Adrenal gland (tissue), 12 donors: Measurements from ENCODE around the gene ALG14. TPM values are rescaled to one million over a fixed set of nuclear protein-coding genes. Genes with fewer than 3 reads are reported as not detected.
"Not testable (repeated sequence)": the region's sequence is repeated elsewhere in the genome, so short reads cannot be mapped to it uniquely, and the experiment has no call there.

ENCODE experiments used
- DNase-seq, 7 donors: peaks; one replicate each; pipeline ENCODE4 v3.0.0-alpha.2; 2019 to 2020
- H3K27ac ChIP-seq, 5 donors: fragments of 200-600 bp; sonication (generic) in 4 of 5; 1 replicate in 3 of 5; 2 replicates in 2 of 5; pipeline versions ENCODE4 v1.5.1 to v1.8.0; 2016 to 2020; ENCODE audit warnings: mild to moderate bottlenecking in 1 of 5
- H3K27me3 ChIP-seq: fragments of 200-600 bp; 2 replicates; pipeline ENCODE4 v1.8.0; 2021
- H3K36me3 ChIP-seq, 2 donors: fragments of 200-600 bp; replicated peaks in 1 of 2; 1 replicate in 1 of 2; 2 replicates in 1 of 2; pipeline versions ENCODE4 v1.5.1 to v1.8.0; 2018 to 2022
- H3K4me1 ChIP-seq, 2 donors: fragments of 200-600 bp; replicated peaks in 1 of 2; 1 replicate in 1 of 2; 2 replicates in 1 of 2; pipeline versions ENCODE4 v1.5.1 to v1.8.0; 2018 to 2021
- H3K4me3 ChIP-seq, 4 donors: fragments of 200-600 bp; sonication (generic) in 3 of 4; one replicate each; pipeline ENCODE4 v1.5.1; 2016 to 2018
- H3K9me3 ChIP-seq, 3 donors: fragments of 200-600 bp; sonication (generic) in 1 of 3; replicated peaks in 1 of 3; 1 replicate in 2 of 3; 2 replicates in 1 of 3; pipeline versions ENCODE4 v1.5.1 to v1.8.0; 2016 to 2021
- CTCF ChIP-seq, 6 experiments: fragments of 450-650 bp in 4 of 6; fragments of 200-600 bp in 2 of 6; sonication (generic) in 1 of 6; IDR thresholded peaks; 1 replicate in 5 of 6; 2 replicates in 1 of 6; pipeline versions ENCODE4 v1.5.1 to v1.8.0; 2016 to 2021; ENCODE audit warnings: antibody characterized with exemption in 6 of 6, mild to moderate bottlenecking in 2 of 6, moderate library complexity in 1 of 6
- POLR2A ChIP-seq, 2 donors: fragments of 450-650 bp; IDR thresholded peaks; one replicate each; pipeline ENCODE4 v1.6.1; 2017; ENCODE audit warnings: antibody characterized with exemption in 2 of 2, mild to moderate bottlenecking in 2 of 2, moderate library complexity in 1 of 2
- WGBS, 4 donors: extraction: QIAGEN DNeasy Blood & Tissue Kit in 2 of 4; methylation state at CpG; one replicate each; pipeline versions ENCODE4 v1.1.5 to v1.1.7; 2013 to 2017; 5-methylcytosine and 5-hydroxymethylcytosine counted together
- intact Hi-C, 2 donors: fragments of 100-400 bp; cut with DNase I; formaldehyde crosslinking; loops; one replicate each; pipeline versions ENCODE4 v1.14.1 to v1.15.0; 2022 to 2023
- polyA plus RNA-seq, 3 donors: library from polyadenylated mRNA; stranded (reverse); fragments of 200-250 nt in 2 of 3; fragments of 350-450 nt in 1 of 3; fragmentation: Illumina TruSeq in 1 of 3; extraction: RNeasy Lipid Tissue Mini Kit (QIAGEN cat#74804) in 1 of 3; gene quantifications; one replicate each; pipeline ENCODE4 v1.2.3, GENCODE V29; 2013 to 2014
- total RNA-seq, 9 donors: library from RNA; depleted of rRNA in 4 of 9; stranded (reverse); fragments of >200 nt in 4 of 9; fragments of 120-200 nt in 1 of 9; fragmentation: NEBNext Ultra II Directional in 1 of 9; extraction: Animal tissue kit (Norgen Biotek cat#: 25700) in 1 of 9; gene quantifications; one replicate each; pipeline versions ENCODE4 v1.1.0 to v1.2.4, GENCODE V29; 2013 to 2023
- donor health status: healthy with polysubstance abuse.
- donor health status: Bipolar disorder and iron deficiency.
- donor health status: DM: yes; HTN: yes; CAD: no.
- donor health status: DM: no; HTN: no; CAD: no.
- donor health status: DM: no; HTN: no; CAD: no.
- donor health status: DM: yes; HTN: yes; CAD: no.

ALG14 gene
- total and polyA plus RNA-seq, 12 donors, result 1.5 to 29.9 (median 14.3) TPM

GRCh38 chr1:95002164-95002539 is 70.6 kb downstream of the ALG14 start:
- peak overlapping the region in 4 of 5 donors; percentile 51 to 82 (median 69) for H3K27ac ChIP-seq
- DNase-seq, result peak in 1 of 7 donors; percentile 26

GRCh38 chr1:94999456-95000131 is 73.2 kb downstream of the ALG14 start:
- no peak for DNase-seq
- Histone ChIP-seq H3K27ac (no peak overlapping the region), H3K9me3 (no peaks in the 10 kb centered on the region), H3K36me3 (no peaks in the 10 kb centered on the region), H3K4me1 (peaks cover 8 to 25% of the 10 kb centered on the region in 2 donors), H3K27me3 (no peaks in the 10 kb centered on the region), H3K4me3 (no peak overlapping the region)
- TF ChIP-seq POLR2A (IDR thresholded peaks at IDR 0.05) (no peak), CTCF (IDR thresholded peaks at IDR 0.05) (no peak)
- 86 to 92% (median 88%) methylated on average over 4 of the region's 4 CpGs for WGBS, 4 donors
- intact Hi-C loops, result no loop called here

More at GRCh38 chr1:95002164-95002539, 70.6 kb downstream of the ALG14 start:
- Histone ChIP-seq H3K27me3 (no peaks in the 10 kb centered on the region), H3K4me1 (peaks cover 8 to 18% of the 10 kb centered on the region in 2 donors), H3K36me3 (no peaks in the 10 kb centered on the region), H3K9me3 (no peaks in the 10 kb centered on the region), H3K4me3 (no peak overlapping the region)
- intact Hi-C loops, result no loop called here
- WGBS, 4 donors, result 46 to 53% (median 50%) methylated on average over 5 of the region's 5 CpGs
- TF ChIP-seq CTCF (IDR thresholded peaks at IDR 0.05), result no peak
- TF ChIP-seq POLR2A (IDR thresholded peaks at IDR 0.05), result no peak

- Histone ChIP-seq H3K27ac (no peak overlapping the region), H3K4me1 (peaks cover 8 to 24% of the 10 kb centered on the region in 2 donors), H3K36me3 (no peaks in the 10 kb centered on the region), H3K27me3 (no peaks in the 10 kb centered on the region), H3K9me3 (no peaks in the 10 kb centered on the region), H3K4me3 (no peak overlapping the region)
- no peak for DNase-seq
- 95 to 98% (median 97%) methylated on average over 2 of the region's 2 CpGs for WGBS, 4 donors
- no peak for TF ChIP-seq CTCF (IDR thresholded peaks at IDR 0.05)
- TF ChIP-seq POLR2A (IDR thresholded peaks at IDR 0.05), result no peak
- intact Hi-C loops, result no loop called here
These were observed 74.0 kb downstream of the ALG14 start for GRCh38 chr1:94998748-94999147.

- Histone ChIP-seq H3K27ac (no peak overlapping the region), H3K36me3 (no peaks in the 10 kb centered on the region), H3K4me1 (peaks cover 5 to 17% of the 10 kb centered on the region in 2 donors), H3K9me3 (no peaks in the 10 kb centered on the region), H3K27me3 (no peaks in the 10 kb centered on the region), H3K4me3 (no peak overlapping the region)
- no peak for DNase-seq
- no peak for TF ChIP-seq CTCF (IDR thresholded peaks at IDR 0.05)
- TF ChIP-seq POLR2A (IDR thresholded peaks at IDR 0.05), result no peak
- intact Hi-C loops, result no loop called here
- 93 to 100% (median 97%) methylated on average over 3 of the region's 3 CpGs for WGBS, 4 donors
These were observed 74.6 kb downstream of the ALG14 start for GRCh38 chr1:94998114-94998513.

GRCh38 chr1:94995536-94995935 is 77.2 kb downstream of the ALG14 start:
- H3K4me1 ChIP-seq, H3K27me3 ChIP-seq, DNase-seq, intact Hi-C loops, H3K27ac ChIP-seq, H3K36me3 ChIP-seq, H3K4me3 ChIP-seq, H3K9me3 ChIP-seq: not testable (repeated sequence)
- WGBS, 4 donors, result 77 to 84% (median 79%) methylated on average over 6 of the region's 6 CpGs
